Suppressor macrophage treated with lipopolysaccharide for 4 hours (primary cell): ENCODE results near the gene LDLRAD1.
"Not testable (repeated sequence)": the region's sequence is repeated elsewhere in the genome, so short reads cannot be mapped to it uniquely, and the experiment has no call there.

Experiments used
- DNase-seq: peaks from one replicate; pipeline ENCODE4 v3.0.0-alpha.2; 2020

Gene LDLRAD1

GRCh38 chr1:54016343-54017282 is 1.4 kb downstream of the LDLRAD1 start:
- no peak for DNase-seq

- no peak for DNase-seq
Observed at GRCh38 chr1:54014009-54014629, 3.9 kb downstream of the LDLRAD1 start.

GRCh38 chr1:54013393-54014008 is 4.5 kb downstream of the LDLRAD1 start:
- no peak for DNase-seq

GRCh38 chr1:54012863-54013262 is 5.1 kb downstream of the LDLRAD1 start:
- no peak for DNase-seq

- DNase-seq = no peak
Observed at GRCh38 chr1:54012008-54012325, 6.0 kb downstream of the LDLRAD1 start.

GRCh38 chr1:54011316-54012007 is 6.5 kb downstream of the LDLRAD1 start:
- no peak for DNase-seq

GRCh38 chr1:54010415-54011117 is 7.4 kb downstream of the LDLRAD1 start:
- DNase-seq = no peak

GRCh38 chr1:54009406-54009805 is 8.6 kb downstream of the LDLRAD1 start:
- DNase-seq = no peak

- DNase-seq = no peak
Observed at GRCh38 chr1:54008876-54009275, 9.1 kb downstream of the LDLRAD1 start.

GRCh38 chr1:54007613-54008012 is 10.4 kb downstream of the LDLRAD1 start:
- no peak for DNase-seq

- DNase-seq = no peak
Observed at GRCh38 chr1:54006508-54006907, 11.5 kb downstream of the LDLRAD1 start.

- DNase-seq = no peak
Observed at GRCh38 chr1:54004481-54005049, 13.4 kb downstream of the LDLRAD1 start.

GRCh38 chr1:54003750-54004480 is 14.1 kb downstream of the LDLRAD1 start:
- DNase-seq = not testable (repeated sequence)

GRCh38 chr1:54003249-54003646 is 14.7 kb downstream of the LDLRAD1 start:
- no peak for DNase-seq

- DNase-seq = no peak
Observed at GRCh38 chr1:54002544-54003248, 15.3 kb downstream of the LDLRAD1 start.

GRCh38 chr1:54001591-54001990 is 16.4 kb downstream of the LDLRAD1 start:
- DNase-seq = no peak

GRCh38 chr1:53999920-54000319 is 18.1 kb downstream of the LDLRAD1 start:
- no peak for DNase-seq

GRCh38 chr1:53998223-53998622 is 19.8 kb downstream of the LDLRAD1 start:
- no peak for DNase-seq

GRCh38 chr1:53995683-53996082 is 22.3 kb downstream of the LDLRAD1 start:
- no peak for DNase-seq

- DNase-seq = not testable (repeated sequence)
Observed at GRCh38 chr1:53994516-53994915, 23.5 kb downstream of the LDLRAD1 start.
